Hepatocyte (in vitro differentiated cells): ENCODE measurements around the gene PPARA.

Experiments used
- CTCF ChIP-seq: fragments of 200-600 bp; sonication (generic); IDR thresholded peaks from 2 replicates; pipeline ENCODE4 v1.5.1; 2016; ENCODE audit warnings: antibody characterized with exemption, mild to moderate bottlenecking; ENCODE audit not compliant: poor library complexity
- EZH2 ChIP-seq: fragments of 200-600 bp; sonication (generic); IDR thresholded peaks from 2 replicates; pipeline ENCODE4 v1.6.1; 2016; ENCODE audit warnings: antibody characterized with exemption, mild to moderate bottlenecking, borderline replicate concordance
- EZH2phosphoT487 ChIP-seq: fragments of 200-600 bp; sonication (generic); IDR thresholded peaks from one replicate; pipeline ENCODE4 v1.6.1; 2018; ENCODE audit warnings: antibody characterized with exemption, mild to moderate bottlenecking, low read depth, moderate library complexity; ENCODE audit not compliant: unreplicated experiment, severe bottlenecking

GRCh38 chr22:46165977-46166376, 15.7 kb downstream of the PPARA start:
- no peak for TF ChIP-seq CTCF
- TF ChIP-seq EZH2, result no peak
- no peak for TF ChIP-seq EZH2phosphoT487
